Measurements from ENCODE around the gene SEC14L3. TPM values are rescaled to one million over a fixed set of nuclear protein-coding genes. Genes with fewer than 3 reads are reported as not detected.

Gene SEC14L3
- total RNA-seq, 1 experiment from 2014 or later: not detected

DNA sequence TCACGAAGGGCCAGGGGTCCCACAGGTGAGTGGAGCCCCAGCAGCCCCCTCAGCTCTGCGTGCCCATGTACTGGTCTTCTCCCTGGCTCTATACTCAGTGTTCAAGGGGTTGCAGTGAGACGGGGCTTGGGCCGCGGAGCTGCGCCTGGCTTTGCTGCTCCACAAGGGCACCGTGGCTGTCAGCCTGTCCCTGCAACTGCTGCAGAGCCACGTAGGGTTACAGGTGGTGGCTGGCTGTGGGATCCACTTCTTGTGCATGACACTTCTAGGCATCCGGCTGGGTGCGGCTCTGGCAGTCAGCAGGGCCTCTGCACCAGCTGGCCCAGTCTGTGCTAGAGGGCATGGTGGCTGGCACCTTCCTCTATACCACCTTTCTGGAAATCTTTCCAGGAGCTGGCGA is 32.0 kb downstream of the SEC14L3 start:
- Histone ChIP-seq H2AFZ (ENCODE audit: low read length) (no peak overlapping the region), H3K23me2 (ENCODE audit: insufficient read length, low read depth, low read length, poor library complexity, severe bottlenecking) (no peaks in the 10 kb centered on the region), H3K18ac (ENCODE audit: insufficient read length, low read depth, low read length) (no peak overlapping the region), H4K8ac (replicated peaks; ENCODE audit: insufficient read length, low read depth, low read length) (no peak overlapping the region), H3K23ac (ENCODE audit: insufficient read length, low read depth, low read length) (no peak overlapping the region), H2AK5ac (ENCODE audit: insufficient read length, low read length) (no peak overlapping the region), H2BK5ac (ENCODE audit: insufficient read length, low read length) (no peak overlapping the region), H4K5ac (ENCODE audit: insufficient read length, low read depth, low read length) (no peak overlapping the region), H2BK15ac (ENCODE audit: low read depth, low read length) (no peak overlapping the region), H3K4me1 (ENCODE audit: insufficient read depth, low read length) (no peaks in the 10 kb centered on the region), H4K20me1 (ENCODE audit: control insufficient read depth, insufficient read depth, insufficient read length) (no peaks in the 10 kb centered on the region), H3K14ac (ENCODE audit: insufficient read depth, low read length) (peak overlapping the region; percentile 68; the same call in 1 of the 2 replicates), H2BK20ac (ENCODE audit: low read depth, low read length, poor library complexity, severe bottlenecking) (no peak overlapping the region), H3K27ac (ENCODE audit: insufficient read length, low read depth, low read length) (no peak overlapping the region), H3K56ac (ENCODE audit: insufficient read length, low read depth, low read length) (no peak overlapping the region), H3K9me3 (ENCODE audit: control insufficient read depth, low read depth, low read length) (no peaks in the 10 kb centered on the region), H3K4ac (ENCODE audit: low read depth, low read length) (no peak overlapping the region), H3K27me3 (ENCODE audit: insufficient read depth, low read length) (no peaks in the 10 kb centered on the region), H3K79me2 (ENCODE audit: insufficient read depth, low read length) (no peaks in the 10 kb centered on the region), H3T11ph (ENCODE audit: low read length) (no peak overlapping the region), H2BK120ac (ENCODE audit: low read depth, low read length, poor library complexity, severe bottlenecking) (no peak overlapping the region), H4K91ac (ENCODE audit: insufficient read length, low read depth, low read length) (no peak overlapping the region), H2BK12ac (ENCODE audit: insufficient read length, low read depth, low read length) (no peak overlapping the region), H3K79me1 (ENCODE audit: insufficient read depth, low read depth, low read length, poor library complexity, severe bottlenecking) (no peaks in the 10 kb centered on the region), H3K9ac (ENCODE audit: extremely low read depth, insufficient read length, low read length) (no peak overlapping the region), H3K4me2 (ENCODE audit: insufficient read depth, insufficient read length, low read length) (no peak overlapping the region)
- no peak overlapping the region for H3K4me3 Mint-ChIP-seq
- H3K27ac Mint-ChIP-seq: no peak overlapping the region
- H3K9me3 Mint-ChIP-seq: no peaks in the 10 kb centered on the region; a peak in 1 of 5 replicates
- H3K36me3 Mint-ChIP-seq (ENCODE audit: insufficient read depth in 1 of 3, low read depth in 3 of 3): peaks cover 0 to 3% (median 0%) of the 10 kb centered on the region in 3 experiments; a peak in 1 of 7 replicates
- TF ChIP-seq, protein P1, sequence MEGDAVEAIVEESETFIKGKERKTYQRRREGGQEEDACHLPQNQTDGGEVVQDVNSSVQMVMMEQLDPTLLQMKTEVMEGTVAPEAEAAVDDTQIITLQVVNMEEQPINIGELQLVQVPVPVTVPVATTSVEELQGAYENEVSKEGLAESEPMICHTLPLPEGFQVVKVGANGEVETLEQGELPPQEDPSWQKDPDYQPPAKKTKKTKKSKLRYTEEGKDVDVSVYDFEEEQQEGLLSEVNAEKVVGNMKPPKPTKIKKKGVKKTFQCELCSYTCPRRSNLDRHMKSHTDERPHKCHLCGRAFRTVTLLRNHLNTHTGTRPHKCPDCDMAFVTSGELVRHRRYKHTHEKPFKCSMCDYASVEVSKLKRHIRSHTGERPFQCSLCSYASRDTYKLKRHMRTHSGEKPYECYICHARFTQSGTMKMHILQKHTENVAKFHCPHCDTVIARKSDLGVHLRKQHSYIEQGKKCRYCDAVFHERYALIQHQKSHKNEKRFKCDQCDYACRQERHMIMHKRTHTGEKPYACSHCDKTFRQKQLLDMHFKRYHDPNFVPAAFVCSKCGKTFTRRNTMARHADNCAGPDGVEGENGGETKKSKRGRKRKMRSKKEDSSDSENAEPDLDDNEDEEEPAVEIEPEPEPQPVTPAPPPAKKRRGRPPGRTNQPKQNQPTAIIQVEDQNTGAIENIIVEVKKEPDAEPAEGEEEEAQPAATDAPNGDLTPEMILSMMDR (conservative IDR thresholded peaks at IDR 0.05): no peak
- DNase-seq: no peak
- H3K27me3 Mint-ChIP-seq (ENCODE audit: low read depth): peaks cover 6% of the 10 kb centered on the region
- peaks cover 14 to 20% of the 10 kb centered on the region in 2 experiments; a peak in 3 of 4 replicates for H3K4me1 Mint-ChIP-seq
- no CpG with 5 or more reads among the region's 11 CpGs for WGBS (ENCODE audit: extremely low coverage, insufficient read length, low lambda C conversion rate)

Data from H9 (cell line).